C1 segment of cervical spinal cord (tissue), 14 donors: Measurements from ENCODE around the gene SLC16A10.
"Not testable (repeated sequence)": the region's sequence is repeated elsewhere in the genome, so short reads cannot be mapped to it uniquely, and the experiment has no call there.

Experiments used
- DNase-seq, 14 donors: peaks; one replicate each; lab custom pipeline; 2025; lab: John Stamatoyannopoulos, UW

The SLC16A10 gene, protein sequence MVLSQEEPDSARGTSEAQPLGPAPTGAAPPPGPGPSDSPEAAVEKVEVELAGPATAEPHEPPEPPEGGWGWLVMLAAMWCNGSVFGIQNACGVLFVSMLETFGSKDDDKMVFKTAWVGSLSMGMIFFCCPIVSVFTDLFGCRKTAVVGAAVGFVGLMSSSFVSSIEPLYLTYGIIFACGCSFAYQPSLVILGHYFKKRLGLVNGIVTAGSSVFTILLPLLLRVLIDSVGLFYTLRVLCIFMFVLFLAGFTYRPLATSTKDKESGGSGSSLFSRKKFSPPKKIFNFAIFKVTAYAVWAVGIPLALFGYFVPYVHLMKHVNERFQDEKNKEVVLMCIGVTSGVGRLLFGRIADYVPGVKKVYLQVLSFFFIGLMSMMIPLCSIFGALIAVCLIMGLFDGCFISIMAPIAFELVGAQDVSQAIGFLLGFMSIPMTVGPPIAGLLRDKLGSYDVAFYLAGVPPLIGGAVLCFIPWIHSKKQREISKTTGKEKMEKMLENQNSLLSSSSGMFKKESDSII

DNA sequence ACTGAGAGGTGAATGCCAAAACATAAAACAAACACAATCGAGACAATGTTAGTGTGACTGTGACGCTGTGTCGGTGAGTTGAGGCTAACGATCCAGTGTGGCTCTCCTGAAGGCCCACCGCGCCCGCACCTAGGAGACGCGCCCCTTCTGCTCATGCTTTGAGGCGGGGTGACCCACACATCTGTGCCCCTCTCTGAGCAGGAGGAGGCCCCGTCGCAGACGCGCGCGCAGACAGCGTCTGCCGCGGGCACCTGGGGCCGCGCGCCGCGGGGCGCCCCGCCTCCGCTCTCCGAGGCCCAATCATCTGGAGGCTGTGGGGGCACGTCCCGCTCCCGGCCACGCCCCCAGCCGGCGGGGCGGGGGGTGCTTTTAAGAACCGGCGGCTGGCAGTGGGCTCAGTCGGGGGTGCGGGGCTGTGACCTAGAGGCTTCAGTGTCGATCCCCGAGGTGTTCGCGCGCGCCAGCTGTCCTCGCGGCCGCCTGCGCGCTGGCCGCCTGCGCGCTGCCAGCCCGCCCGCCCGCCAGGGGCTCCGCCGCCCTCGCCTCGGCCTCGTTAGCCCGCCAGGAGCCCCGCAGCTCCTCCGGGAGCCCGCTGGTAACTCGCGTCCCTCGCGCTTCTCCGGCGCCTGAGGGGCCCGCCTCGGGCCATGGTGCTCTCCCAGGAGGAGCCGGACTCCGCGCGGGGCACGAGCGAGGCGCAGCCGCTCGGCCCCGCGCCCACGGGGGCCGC, at the start of gene SLC16A10:
Gene SLC16A10, plus strand, starts transcription at position 398 of the 730 bp plus-strand sequence. Its CDS starts 250 bp downstream, at position 648.
- DNase-seq, result peak in 9 of 14 donors; percentile 5 to 76 (median 11)

DNA sequence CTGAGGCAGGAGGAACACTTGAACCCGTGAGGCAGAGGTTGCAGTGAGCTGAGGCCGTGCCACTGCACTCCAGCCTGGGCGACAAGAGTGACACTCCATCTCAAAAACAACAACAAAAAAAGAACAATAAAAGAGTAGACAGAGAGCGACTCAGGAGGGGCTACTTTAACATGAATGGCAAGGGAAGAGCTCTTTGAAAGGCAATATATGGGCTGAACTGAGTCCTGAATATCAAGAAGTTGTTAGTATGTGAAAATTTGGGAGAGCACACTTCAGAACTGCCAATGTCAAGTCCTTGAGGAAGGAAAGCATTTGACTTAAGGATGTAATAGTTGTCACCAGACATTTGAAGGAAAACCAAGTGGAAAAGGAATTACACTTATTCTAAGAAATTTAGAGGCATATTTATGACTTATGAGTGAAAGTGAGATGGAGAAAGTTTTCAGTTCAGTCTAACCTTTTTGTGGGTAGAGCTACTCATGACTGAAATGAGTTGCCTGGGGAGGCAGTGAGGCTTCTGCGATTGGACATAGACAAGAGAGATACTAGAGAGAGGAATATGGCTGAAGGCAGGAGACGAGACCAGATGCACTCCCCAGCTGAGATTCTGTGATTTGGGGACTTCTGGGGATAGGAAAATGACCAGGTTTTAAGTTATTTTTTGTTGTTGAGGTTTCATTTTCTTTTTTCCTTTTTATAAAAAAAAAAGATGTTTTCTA, 48.6 kb upstream of the SLC16A10 start:
- DNase-seq, result no peak

DNA sequence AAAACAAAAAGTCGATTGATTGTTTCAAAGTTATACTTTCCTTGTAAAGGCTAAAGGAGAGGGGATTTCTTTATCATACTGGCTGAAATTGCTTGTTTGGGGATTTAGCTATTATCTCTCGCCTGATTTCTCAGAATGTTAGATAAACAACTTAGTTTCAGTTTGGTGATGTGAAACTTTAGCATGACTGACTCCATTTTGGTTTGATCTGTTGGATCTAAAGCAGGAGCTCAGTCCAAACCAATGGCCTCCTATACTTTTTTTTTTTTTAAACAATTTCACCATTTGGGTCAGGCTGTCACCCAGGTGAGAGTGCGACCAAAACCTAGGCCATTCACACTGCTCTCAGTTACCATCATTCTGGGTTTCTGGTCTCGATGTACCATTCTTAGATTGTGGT, 45.4 kb upstream of the SLC16A10 start:
- no peak for DNase-seq

DNA sequence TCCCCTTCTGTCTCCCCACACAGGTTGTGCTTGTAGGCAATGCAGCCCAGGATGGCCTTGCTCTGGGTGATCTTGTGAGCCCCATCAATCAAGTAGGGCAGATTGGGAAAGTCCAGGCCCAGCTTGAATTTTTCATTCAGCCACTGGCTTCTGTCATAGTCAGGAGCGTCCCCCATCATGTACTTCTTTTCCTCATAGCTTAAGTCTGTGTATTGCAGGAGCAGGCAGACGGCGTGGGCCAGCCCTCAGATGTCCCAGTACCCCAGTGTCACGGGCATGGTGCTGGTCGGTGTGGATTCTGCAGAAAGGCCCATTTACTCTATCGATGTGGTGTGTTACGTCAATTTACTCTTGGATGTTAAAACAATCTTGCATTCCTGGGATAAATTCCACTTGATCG, 40.1 kb upstream of the SLC16A10 start:
- no peak for DNase-seq

DNA sequence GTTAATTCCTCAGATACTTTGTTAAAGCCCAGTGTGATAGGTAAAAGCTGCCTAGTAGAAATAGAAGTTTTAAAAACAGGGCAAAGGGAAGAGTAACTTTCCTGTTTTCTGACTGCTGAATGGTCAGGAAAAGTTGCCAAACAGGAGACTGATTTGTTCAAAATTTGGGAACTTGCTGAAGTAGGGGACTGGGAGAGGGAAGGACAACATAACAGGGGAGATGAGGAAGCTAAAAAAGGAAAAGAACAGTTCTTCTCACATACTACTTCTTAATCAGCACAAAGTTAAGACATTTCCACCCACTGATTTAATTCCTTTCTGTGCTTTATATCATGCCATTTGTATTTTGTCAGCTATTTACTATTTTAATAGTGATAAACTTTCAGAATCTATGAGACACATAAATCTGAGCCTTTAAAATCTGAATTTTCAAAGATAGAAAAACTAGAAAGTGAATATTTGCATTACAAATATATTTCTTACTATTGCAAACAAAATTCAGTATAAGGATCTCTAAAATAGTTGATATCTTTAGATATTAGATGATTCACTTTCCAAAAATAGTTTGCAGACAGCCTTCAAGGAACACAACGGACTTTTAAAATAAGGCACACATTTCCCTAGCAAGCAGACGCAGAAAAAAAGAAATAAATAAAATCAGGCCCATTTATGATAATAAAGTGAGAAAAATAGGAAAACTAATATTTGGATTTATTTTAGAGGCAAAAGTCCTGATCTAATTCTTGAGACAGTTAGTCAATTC, 36.9 kb upstream of the SLC16A10 start:
- DNase-seq, result no peak

DNA sequence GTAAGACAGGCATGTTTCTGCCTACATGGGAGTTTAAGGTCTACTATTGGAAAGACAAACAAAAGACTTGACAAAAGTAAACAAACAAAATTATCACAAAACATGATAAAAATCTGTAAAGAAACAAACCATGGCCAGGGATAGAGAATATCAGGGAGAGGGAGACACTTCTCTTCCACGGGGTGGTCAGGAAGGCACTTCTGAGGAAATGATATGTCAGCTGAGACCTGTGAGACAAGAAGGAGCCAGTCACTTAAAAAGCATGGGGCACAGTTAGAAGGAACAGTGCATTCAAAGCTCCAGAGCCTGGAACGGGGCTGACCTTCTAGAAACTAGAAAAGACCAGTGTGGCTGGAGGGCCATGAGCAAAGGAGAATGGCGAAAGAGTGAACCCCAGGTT, 35.1 kb upstream of the SLC16A10 start:
- DNase-seq, result no peak

DNA sequence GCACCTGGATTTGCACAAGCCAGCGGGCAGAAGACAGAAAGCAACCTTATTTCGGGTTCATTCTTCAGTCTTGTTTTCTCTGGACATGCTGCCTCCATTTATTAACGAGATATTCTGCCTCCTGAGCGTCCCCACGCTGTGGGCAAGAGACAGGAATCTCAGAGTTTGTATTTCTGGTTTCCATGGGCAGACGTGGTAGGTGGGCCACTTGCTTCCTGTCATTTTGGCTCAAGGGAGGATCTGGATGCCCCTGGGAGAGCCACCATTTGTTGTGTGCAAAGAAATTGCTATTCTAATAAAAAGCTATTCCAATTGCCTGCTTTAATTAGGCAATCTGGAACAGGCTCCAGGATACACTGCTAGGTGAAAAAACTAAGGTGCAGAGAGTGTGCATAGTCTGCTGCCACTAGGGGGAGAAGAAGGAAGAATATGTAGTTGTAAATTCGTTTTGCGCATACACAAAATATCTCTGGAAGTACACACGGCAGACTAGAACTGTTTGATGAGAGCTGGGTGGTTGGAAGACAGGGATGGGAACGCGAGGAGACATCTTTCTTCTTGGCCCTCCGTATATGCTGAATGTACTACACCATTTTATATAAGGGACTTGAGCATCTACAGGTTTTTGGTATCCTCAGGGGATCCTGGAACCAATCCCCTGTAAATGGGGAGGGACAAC, 30.1 kb upstream of the SLC16A10 start:
- DNase-seq, result peak in 1 of 14 donors; percentile 41

DNA sequence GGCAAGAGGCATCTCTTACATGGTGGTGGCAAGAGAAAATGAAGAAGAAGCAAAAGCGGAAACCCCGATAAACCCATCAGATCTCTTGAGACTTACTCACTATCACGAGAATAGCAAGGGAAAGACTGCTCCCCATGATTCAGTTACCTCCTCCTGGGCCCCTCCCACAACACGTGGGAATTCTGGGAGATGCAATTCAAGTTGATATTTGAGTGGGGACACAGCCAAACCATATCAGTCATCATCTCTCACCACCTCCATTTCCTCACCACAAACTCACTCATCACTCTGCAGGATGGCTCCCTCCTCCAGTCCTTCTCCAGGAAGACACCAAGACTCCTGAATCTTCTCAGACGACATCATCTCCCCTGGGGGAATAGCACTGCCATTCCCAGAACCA, 25.8 kb upstream of the SLC16A10 start:
- no peak for DNase-seq

DNA sequence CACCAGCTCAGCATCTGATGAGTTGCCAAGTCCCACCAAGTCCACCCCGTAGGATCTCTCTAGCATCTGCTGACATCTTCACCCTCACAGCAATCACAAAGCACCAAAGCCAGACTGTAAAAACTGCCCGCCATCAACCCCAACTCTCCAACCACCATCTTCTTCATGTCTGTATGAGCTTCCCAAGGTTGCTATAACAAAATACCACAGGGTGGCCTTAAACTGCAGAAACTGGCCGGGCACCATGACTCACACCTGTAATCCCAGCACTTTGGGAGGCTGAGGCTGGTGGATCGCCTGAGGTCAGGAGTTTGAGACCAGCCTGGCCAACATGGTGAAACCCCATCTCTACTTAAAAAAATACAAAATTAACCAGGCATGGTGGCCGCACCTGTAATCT, 25.3 kb upstream of the SLC16A10 start:
- DNase-seq, result not testable (repeated sequence)

DNA sequence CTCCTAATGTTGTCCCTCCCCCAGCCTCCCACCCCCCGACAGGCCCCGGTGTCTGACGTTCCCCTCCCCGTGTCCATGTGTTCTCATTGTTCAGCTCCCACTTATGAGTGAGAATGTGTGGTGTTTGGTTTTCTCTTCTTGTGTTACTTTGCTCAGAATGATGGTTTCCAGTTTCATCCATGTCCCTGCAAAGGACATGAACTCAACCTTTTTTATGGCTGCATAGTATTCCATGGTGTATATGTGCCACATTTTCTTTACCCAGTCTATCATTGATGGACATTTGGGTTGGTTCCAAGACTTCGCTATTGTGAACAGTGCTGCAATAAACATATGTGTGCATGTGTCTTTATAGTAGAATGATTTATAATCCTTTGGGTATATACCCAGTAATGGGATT, 24.4 kb upstream of the SLC16A10 start:
- DNase-seq, result not testable (repeated sequence)

DNA sequence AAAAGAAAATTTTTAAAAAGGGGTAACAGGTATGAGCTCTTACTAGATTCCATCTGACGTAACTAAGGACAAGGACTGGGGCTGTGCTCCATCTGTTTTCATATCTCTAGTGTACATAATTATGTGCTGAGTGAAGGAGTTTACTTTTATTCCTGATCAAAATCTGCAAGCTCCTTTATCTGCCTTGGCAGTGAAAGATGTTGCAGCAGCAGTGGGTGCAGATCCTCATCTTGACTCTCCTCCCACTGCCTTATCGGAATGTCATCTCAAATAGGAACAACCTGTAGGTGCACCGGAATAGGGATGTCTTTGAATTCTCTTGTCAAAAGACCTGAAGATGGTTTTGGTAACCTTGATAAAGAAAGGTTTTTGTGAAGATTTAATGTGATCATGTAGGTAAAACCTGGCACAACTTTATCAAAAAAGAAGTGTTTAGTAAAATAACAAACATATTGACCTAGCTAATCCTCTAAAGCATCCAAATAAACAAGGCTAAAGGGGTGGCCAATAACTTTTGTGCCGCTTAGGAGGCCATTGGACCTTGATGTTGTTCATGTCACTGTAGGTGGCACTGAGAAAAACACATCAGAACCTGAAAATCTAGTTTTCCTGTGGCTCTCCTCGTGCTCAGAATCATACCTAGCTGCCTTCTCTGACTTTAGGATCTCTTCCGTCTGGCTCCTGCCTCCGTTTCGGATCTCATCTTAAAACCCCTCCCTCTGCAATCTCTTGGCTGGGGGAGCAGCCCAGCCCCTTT, 19.0 kb upstream of the SLC16A10 start:
- no peak for DNase-seq

DNA sequence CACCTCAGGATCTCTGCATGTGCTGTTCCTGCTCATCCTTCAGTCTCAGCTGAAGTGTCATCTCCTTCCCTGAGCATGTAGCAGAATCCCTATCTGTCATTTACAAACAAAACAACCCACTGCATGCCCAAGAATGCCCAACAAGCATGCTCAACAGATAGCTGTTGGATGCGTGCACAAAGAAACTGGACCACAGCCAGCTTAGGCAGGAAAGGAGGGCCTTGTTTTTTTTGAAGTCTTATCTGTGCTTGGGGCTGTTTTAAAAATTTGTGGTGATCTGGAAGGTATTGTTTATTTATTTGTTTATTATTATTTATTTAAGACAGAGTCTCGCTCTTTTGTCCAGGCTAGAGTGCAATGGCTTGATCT, 18.5 kb upstream of the SLC16A10 start:
- DNase-seq, result no peak

DNA sequence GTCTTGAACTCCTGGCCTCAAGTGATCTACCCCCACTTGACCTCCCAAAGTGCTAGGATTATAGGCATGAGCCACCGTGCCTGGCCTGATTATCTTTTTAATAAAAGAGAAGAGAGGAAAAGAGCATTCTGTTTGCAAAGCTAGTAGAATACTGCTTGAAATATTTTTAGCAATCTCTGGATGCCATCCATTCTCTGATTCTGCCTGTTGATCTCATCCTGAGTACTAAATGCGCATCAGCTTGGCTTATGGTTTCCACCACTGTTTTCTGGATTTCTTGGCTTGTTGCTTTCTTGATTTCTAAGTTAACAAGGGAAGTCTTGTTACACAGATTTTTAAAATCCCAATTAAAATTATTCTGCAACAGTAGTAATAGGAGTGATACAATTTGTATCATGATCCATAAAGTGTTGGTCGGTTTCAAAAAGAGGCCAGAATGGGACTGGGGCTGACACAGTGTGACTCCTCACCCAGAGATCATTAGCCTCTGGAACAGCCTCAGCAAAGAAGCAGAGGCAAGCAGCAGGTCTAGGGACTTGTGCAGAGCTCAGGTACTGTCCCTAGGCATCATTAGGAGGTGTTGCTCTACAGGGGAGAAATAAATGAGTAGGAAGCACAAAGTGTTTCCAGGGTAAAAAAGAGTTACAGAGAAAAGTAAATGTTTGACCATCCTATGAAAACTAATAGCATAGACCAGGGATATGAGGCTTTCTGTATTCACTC, 17.8 kb upstream of the SLC16A10 start:
- no peak for DNase-seq

DNA sequence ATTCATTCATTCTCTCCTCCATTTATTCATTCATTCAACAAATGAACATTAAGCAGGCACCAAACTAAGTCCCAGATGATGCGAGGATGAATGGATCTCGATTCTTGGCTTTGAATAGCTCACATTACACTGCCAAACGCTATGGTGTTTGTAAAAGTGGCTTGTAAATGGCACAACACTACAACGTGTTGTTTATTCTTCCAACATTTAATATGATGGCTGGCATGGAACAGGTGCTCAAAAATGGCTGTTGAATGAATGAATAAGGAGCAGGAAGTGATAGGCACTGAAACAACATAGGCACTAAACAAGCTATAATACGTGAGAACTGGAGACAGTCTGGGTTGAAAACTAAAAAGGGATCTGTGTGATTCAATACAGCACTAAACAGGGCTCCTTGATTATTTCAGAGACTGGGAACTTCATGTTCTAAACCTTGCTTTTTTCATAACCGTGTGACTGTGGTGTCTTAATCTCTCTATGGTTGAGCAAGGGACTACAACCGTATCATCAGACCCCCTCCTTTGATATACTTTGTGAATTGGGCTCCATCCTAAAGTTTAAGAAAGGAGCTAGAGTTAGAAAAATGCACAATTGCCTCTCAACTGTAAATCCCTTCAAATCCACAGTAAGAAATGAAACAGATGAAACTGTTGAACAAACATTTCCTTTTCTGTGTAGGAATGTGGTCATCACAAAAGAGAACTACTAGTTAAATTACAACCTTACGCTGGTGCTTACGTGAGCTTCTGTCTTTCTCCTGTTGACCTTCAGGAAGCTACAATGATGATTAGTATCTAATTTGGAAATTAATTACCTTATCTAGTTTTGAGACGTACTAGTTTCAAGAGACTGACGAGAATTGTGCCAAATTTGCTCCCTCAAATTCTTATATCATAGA, 16.9 kb upstream of the SLC16A10 start:
- no peak for DNase-seq

DNA sequence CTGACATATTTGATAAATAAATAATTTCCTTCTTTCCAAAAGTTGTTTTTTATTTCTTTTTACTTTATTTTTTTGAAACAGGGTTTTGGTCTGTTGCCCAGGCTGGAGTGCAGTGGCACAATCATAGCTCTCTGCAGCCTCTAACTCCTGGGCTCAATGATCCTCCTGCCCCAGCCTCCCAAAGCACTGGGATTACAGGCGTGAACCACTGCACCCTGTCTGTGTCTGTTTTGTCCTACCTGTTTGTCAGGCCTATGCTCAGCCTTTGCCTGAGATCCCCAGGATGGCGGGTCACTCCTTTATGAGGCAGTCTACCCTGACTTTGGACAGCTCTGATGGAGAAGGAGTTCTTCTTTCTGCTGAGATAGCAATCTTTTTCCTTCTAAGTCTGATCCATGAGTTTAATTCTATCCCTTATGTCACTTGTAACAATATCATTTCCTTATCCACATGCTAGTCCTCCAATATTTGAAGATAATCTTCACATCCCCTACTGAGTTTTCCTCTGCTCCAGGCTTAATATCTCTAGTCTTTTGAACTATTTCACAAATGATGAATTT, 14.4 kb upstream of the SLC16A10 start:
- no peak for DNase-seq

DNA sequence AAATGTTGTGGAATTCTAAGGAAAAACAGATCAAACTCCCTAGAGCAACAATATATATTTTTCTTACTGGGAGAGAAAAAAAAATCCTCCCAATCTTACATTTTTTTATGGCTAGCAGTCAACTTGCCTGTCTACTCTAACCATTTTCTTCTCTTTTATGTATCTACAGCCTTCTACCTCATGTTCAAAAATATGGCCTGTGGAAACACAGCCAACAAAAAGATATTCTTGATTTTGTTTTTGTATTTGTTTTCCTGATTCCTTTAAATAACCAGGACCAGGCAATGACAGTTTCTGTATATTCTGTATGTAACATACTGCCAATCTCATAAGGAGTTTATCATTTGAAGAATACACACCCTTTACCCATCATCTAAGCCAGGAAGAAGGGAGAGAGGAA, 13.0 kb upstream of the SLC16A10 start:
- no peak for DNase-seq

DNA sequence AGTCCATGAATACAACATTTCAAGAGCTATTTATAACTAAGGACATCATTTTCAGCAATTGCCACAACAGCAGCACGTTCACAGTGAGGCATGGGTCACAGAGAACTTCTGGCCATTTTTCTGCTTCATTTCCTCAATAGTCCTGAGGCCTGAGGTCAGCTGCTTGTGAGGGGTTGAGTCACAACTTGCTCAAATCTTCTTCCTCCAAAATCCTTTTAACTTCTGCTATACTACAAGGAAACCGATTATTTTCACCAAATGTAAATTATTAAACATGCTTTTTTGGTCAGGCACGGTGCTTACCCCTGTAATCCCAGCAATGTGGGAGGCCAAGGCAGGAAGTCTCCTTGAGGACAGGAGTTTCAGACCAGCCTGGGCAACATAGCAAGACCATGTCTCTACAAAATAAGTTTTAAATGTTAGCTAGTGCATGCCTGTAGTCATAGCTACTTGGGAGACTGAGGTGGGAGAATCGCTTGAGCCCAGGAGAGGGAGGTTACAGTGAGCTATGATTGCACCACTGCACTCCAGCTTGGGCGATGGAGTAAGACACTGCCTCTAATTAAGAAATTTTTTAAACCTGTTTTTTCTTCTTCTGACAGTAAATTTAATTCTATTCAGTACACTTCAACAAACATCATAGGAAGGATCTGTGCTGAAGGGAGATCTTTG, 11.1 kb upstream of the SLC16A10 start:
- DNase-seq, result no peak
